Breast epithelium (tissue), 4 donors: ENCODE results near the gene HSF4. TPM values are rescaled to one million over a fixed set of nuclear protein-coding genes. Genes with fewer than 3 reads are reported as not detected.

Experiments
- DNase-seq, 2 donors: peaks; one replicate each; pipeline ENCODE4 v3.0.0-alpha.2; 2019; ENCODE audit warnings: low spot score in 2 of 2
- H3K27ac ChIP-seq, 2 donors: fragments of 200-600 bp; sonication (generic) in 1 of 2; one replicate each; pipeline ENCODE4 v1.5.1; 2016 to 2019; ENCODE audit warnings: mild to moderate bottlenecking in 1 of 2
- H3K27me3 ChIP-seq, 2 donors: fragments of 200-600 bp; sonication (generic) in 1 of 2; one replicate each; pipeline versions ENCODE4 v1.5.1 to v1.6.0; 2017 to 2019; ENCODE audit warnings: control low read depth in 1 of 2, mild to moderate bottlenecking in 1 of 2
- H3K36me3 ChIP-seq: fragments of 200-600 bp; one replicate; pipeline ENCODE4 v1.5.1; 2019
- H3K4me1 ChIP-seq, 2 donors: fragments of 200-600 bp; sonication (generic); one replicate each; pipeline ENCODE4 v1.5.1; 2016 to 2019; ENCODE audit warnings: control low read depth in 1 of 2
- H3K4me3 ChIP-seq, 3 donors: fragments of 200-600 bp; sonication (generic); 1 replicate in 2 of 3; 2 replicates in 1 of 3; pipeline ENCODE4 v1.5.1; 2016 to 2019; ENCODE audit warnings: mild to moderate bottlenecking in 3 of 3, moderate library complexity in 2 of 3
- H3K9me3 ChIP-seq, 2 donors: fragments of 200-600 bp; sonication (generic) in 1 of 2; one replicate each; pipeline ENCODE4 v1.5.1; 2016 to 2019; ENCODE audit warnings: control low read depth in 1 of 2
- POLR2A ChIP-seq: fragments of 450-650 bp; IDR thresholded peaks from one replicate; pipeline ENCODE4 v1.6.1; 2016; ENCODE audit warnings: antibody characterized with exemption, mild to moderate bottlenecking, moderate library complexity
- POLR2AphosphoS5 ChIP-seq, 3 donors: sonication (generic); formaldehyde crosslinking; IDR thresholded peaks; one replicate each; pipeline ENCODE4 v1.6.1; 2017; ENCODE audit warnings: antibody characterized with exemption in 3 of 3
- intact Hi-C: fragments of 100-400 bp; cut with DNase I; formaldehyde crosslinking; loops from one replicate; pipeline ENCODE4 v1.15.1; 2023; ENCODE audit warnings: low total_unique reads
- total RNA-seq, 3 donors: library from RNA; depleted of rRNA; stranded (reverse); fragments of >200 nt; gene quantifications; one replicate each; pipeline ENCODE4 v1.1.0, GENCODE V29; 2016
- TF ChIP-seq, protein P1 (sequence below), 3 donors: fragments of 450-650 bp; IDR thresholded peaks; one replicate each; pipeline ENCODE4 v1.5.1; 2016 to 2017; ENCODE audit warnings: antibody characterized with exemption in 3 of 3, mild to moderate bottlenecking in 3 of 3, moderate library complexity in 3 of 3

Gene HSF4
- total RNA-seq, 3 donors from 2014 or later = 46.9 to 113 (median 62.5) TPM

DNA sequence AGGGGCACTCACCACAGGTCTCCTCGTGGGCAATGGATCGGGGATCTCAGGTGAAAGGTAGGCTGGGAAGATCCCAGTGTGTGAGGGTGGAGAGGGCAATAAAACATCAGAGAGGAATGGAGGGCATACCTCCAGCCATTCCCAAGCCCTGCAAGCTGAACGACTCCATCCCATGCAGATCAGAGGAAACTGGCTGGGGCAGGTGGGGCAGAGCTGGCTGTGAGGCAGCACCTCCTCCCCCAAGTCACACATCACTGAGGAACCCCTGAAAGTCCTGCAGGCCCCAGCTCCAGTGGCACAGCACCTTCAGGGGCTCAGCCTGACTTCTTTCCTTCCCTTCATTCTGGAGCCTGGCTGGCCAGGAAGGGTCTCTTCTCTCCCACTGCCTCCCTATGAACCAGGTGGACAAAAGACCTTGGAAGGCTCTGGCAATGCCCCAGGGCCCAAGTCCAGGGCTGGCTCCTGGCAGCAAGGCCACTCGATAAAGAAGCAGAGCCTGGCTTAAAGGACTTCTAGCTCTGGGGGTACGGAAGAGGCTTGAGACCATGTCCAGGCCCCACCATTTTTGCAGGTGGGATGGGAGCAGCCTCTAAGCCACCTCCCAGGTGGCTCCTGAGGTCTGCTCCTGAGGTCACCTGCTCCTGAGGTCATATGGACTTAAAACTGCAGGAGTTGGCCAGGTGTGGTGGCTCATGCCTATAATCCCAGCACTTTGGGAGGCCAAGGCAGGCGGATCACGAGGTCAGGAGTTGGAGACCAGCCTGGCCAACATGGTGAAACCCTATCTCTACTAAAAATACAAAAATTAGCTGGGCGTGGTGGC, 48.9 kb downstream of the HSF4 start:
- Histone ChIP-seq H3K36me3 (no peaks in the 10 kb centered on the region), H3K27ac (no peak overlapping the region), H3K9me3 (no peaks in the 10 kb centered on the region), H3K4me1 (no peaks in the 10 kb centered on the region), H3K4me3 (no peak overlapping the region), H3K27me3 (no peaks in the 10 kb centered on the region)
- intact Hi-C loops = no loop called here
- DNase-seq = no peak
- TF ChIP-seq POLR2AphosphoS5 (IDR thresholded peaks at IDR 0.05) (no peak), POLR2A (no peak)
- TF ChIP-seq, protein P1, sequence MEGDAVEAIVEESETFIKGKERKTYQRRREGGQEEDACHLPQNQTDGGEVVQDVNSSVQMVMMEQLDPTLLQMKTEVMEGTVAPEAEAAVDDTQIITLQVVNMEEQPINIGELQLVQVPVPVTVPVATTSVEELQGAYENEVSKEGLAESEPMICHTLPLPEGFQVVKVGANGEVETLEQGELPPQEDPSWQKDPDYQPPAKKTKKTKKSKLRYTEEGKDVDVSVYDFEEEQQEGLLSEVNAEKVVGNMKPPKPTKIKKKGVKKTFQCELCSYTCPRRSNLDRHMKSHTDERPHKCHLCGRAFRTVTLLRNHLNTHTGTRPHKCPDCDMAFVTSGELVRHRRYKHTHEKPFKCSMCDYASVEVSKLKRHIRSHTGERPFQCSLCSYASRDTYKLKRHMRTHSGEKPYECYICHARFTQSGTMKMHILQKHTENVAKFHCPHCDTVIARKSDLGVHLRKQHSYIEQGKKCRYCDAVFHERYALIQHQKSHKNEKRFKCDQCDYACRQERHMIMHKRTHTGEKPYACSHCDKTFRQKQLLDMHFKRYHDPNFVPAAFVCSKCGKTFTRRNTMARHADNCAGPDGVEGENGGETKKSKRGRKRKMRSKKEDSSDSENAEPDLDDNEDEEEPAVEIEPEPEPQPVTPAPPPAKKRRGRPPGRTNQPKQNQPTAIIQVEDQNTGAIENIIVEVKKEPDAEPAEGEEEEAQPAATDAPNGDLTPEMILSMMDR (IDR thresholded peaks at IDR 0.05) = no peak

DNA sequence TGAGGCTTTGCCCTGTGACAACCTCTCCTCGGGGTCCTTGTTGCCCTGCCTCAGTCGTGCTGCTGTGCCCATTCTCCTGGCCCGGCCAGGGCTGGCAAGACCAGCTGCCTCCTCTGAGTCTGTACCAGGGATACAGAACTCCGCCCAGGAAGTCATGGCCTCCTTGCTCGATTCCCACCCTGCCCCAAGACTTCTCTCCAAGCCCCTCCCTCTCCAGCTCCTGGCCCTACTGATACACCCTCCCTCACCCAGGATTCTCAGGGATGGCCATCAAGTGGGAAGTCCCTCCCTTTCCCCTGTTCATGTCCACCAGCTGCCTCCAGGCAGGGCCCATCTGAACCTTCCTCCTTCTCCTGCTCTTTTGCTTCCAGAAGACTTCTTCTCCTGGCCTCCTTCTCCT, 51.2 kb downstream of the HSF4 start:
- no peak overlapping the region for H3K4me3 ChIP-seq
- DNase-seq = no peak
- intact Hi-C loops = no loop called here
- no peak overlapping the region for H3K27ac ChIP-seq
- no peaks in the 10 kb centered on the region for H3K27me3 ChIP-seq
- H3K4me1 ChIP-seq = no peaks in the 10 kb centered on the region
- H3K36me3 ChIP-seq = no peaks in the 10 kb centered on the region
- H3K9me3 ChIP-seq = no peaks in the 10 kb centered on the region
- no peak for TF ChIP-seq POLR2A
- TF ChIP-seq, protein P1 (IDR thresholded peaks at IDR 0.05) = no peak
- TF ChIP-seq POLR2AphosphoS5 (IDR thresholded peaks at IDR 0.05) = no peak

DNA sequence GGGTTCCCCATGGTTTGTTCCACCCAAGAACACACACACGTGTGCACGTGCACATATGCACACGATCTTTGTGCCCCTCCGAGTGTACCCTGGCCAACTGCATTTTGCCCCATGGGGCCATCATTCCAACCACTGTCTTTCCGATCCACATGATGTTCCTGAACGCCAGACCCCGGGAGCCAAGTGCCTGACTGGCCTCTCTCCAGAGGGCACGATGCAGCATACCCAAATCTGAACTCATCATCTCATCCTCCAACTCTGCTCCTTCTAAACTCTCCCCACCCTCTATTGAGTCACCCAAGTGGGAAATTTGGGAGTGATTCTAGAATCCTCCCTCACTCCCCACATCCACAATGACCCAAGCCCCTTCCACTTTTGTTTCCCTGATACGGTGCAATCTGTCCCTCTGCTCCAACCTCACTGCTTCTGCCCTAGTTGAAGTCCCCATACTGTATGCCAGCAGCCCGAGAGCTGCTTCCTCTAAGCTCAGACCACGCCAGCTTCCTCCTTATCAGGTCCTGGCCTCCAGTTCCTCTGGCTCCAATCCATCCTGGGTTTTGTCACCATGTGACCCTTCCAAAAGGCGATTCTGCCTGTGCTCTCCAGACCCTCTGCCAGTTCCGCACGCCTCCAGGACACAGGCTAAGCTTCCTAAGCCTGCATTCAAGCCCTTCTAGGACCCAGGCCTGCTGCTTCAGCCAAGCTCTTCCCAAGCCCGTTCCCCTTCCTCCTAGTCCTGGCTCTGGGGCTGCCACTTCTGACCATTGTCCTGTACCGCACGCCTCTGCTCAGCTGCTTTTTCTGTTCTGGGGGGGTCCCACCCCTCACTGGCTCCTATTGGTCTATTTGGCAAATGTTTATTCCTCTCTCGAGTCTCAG, 52.3 kb downstream of the HSF4 start:
- no peak for DNase-seq
- Histone ChIP-seq H3K9me3 (no peaks in the 10 kb centered on the region), H3K4me3 (no peak overlapping the region), H3K27ac (no peak overlapping the region), H3K4me1 (no peaks in the 10 kb centered on the region), H3K27me3 (no peaks in the 10 kb centered on the region), H3K36me3 (no peaks in the 10 kb centered on the region)
- TF ChIP-seq POLR2A (no peak), POLR2AphosphoS5 (IDR thresholded peaks at IDR 0.05) (no peak)
- TF ChIP-seq, protein P1 (IDR thresholded peaks at IDR 0.05) = no peak
- intact Hi-C loops = no loop called here

Other genes starting within 250 kb of the HSF4 start
- not detected for gene CDH16, start 245.9 kb upstream of the HSF4 start, total RNA-seq
- gene RRAD, start 239.2 kb upstream of the HSF4 start, total RNA-seq = 10 to 100 TPM in 1 of 3 donors, 1 to 10 TPM in 2; 7.7 to 11.1 (median 8.0) TPM
- gene CIAO2B, start 230.3 kb upstream of the HSF4 start, total RNA-seq = 10 to 100 TPM; 45.7 to 77.3 (median 65.4) TPM
- gene CES2, start 229.2 kb upstream of the HSF4 start, total RNA-seq = 10 to 100 TPM; 25.9 to 33.1 (median 31.9) TPM
- 1 to 10 TPM in 2 of 3 donors, under 1 TPM in 1; 0.29 to 5.9 (median 2.1) TPM for gene CES3, start 203.5 kb upstream of the HSF4 start, total RNA-seq
- gene CES4A, start 176.2 kb upstream of the HSF4 start, total RNA-seq = 10 to 100 TPM in 2 of 3 donors, 1 to 10 TPM in 1; 9.0 to 19.6 (median 11.1) TPM
- 10 to 100 TPM; 48.5 to 69.1 (median 52.3) TPM for gene CBFB, start 135.6 kb upstream of the HSF4 start, total RNA-seq
- gene PHAF1, start 54.8 kb upstream of the HSF4 start, total RNA-seq = 10 to 100 TPM; 17.8 to 31.8 (median 27.1) TPM
- 10 to 100 TPM in 2 of 3 donors, 1 to 10 TPM in 1; 7.8 to 13.3 (median 11.1) TPM for gene B3GNT9, start 13.7 kb upstream of the HSF4 start, total RNA-seq
- 10 to 100 TPM; 35.1 to 42.6 (median 36.4) TPM for gene TRADD, start 4.8 kb upstream of the HSF4 start, total RNA-seq
- 10 to 100 TPM; 19.5 to 60.0 (median 40.1) TPM for gene FBXL8, start 4.8 kb upstream of the HSF4 start, total RNA-seq
- 10 to 100 TPM; 39.7 to 87.7 (median 45.9) TPM for gene NOL3, start 5.8 kb downstream of the HSF4 start, total RNA-seq
- gene MATCAP1, start 19.2 kb downstream of the HSF4 start, total RNA-seq = 10 to 100 TPM; 10.9 to 13.4 (median 11.6) TPM
- 1 to 10 TPM; 1.1 to 3.6 (median 2.2) TPM for gene EXOC3L1, start 25.4 kb downstream of the HSF4 start, total RNA-seq
- gene E2F4, start 27.4 kb downstream of the HSF4 start, total RNA-seq = 10 to 100 TPM; 74.1 to 86.9 (median 76.1) TPM
- gene ELMO3, start 34.4 kb downstream of the HSF4 start, total RNA-seq = 10 to 100 TPM in 2 of 3 donors, 1 to 10 TPM in 1; 1.1 to 35.0 (median 19.7) TPM
- gene TMEM208, start 62.4 kb downstream of the HSF4 start, total RNA-seq = 10 to 100 TPM; 35.2 to 46.2 (median 44.2) TPM
- gene FHOD1, start 82.7 kb downstream of the HSF4 start, total RNA-seq = 10 to 100 TPM; 19.3 to 25.9 (median 22.6) TPM
- 1 to 10 TPM in 2 of 3 donors, under 1 TPM in 1; 0.96 to 2.3 (median 1.3) TPM for gene SLC9A5, start 84.2 kb downstream of the HSF4 start, total RNA-seq
- 10 to 100 TPM; 15.0 to 26.2 (median 19.8) TPM for gene PLEKHG4, start 114.8 kb downstream of the HSF4 start, total RNA-seq
- gene KCTD19, start 162.0 kb downstream of the HSF4 start, total RNA-seq = 1 to 10 TPM in 1 of 3 donors, not detected in 2; 1.0 TPM
- 1 to 10 TPM in 1 of 3 donors, under 1 TPM in 2; 0.16 to 3.3 (median 0.59) TPM for gene LRRC36, start 162.1 kb downstream of the HSF4 start, total RNA-seq
- gene TPPP3, start 228.8 kb downstream of the HSF4 start, total RNA-seq = 1 to 10 TPM; 1.3 to 6.9 (median 3.6) TPM